LHCN-M2 (cell line): ENCODE measurements around the gene SMG1. TPM values are rescaled to one million over a fixed set of nuclear protein-coding genes. Genes with fewer than 3 reads are reported as not detected.

Experiments used
- DNase-seq: peaks from one replicate; pipeline ENCODE4 v3.0.0-alpha.2; 2012; ENCODE audit warnings: low read depth
- total RNA-seq: library from RNA; depleted of rRNA; stranded (reverse); fragments of >200 nt; gene quantifications from 2 replicates; pipeline ENCODE4 v1.2.3, GENCODE V29; 2014

Gene SMG1
- total RNA-seq, 1 experiment from 2014 or later, result 31.6 TPM

- no peak for DNase-seq
Measured at GRCh38 chr16:18852647-18853046, 73.6 kb downstream of the SMG1 start.

- DNase-seq, result no peak
Measured at GRCh38 chr16:18846416-18846815, 79.8 kb downstream of the SMG1 start.

GRCh38 chr16:18842565-18842964, 83.6 kb downstream of the SMG1 start:
- DNase-seq, result no peak

GRCh38 chr16:18841833-18842525, 84.2 kb downstream of the SMG1 start:
- DNase-seq, result no peak

- no peak for DNase-seq
Measured at GRCh38 chr16:18839555-18839954, 86.7 kb downstream of the SMG1 start.

- DNase-seq, result no peak
Measured at GRCh38 chr16:18836702-18837101, 89.5 kb downstream of the SMG1 start.

- DNase-seq, result no peak
Measured at GRCh38 chr16:18834864-18835263, 91.3 kb downstream of the SMG1 start.

GRCh38 chr16:18833707-18834505, 92.3 kb downstream of the SMG1 start:
- no peak for DNase-seq

GRCh38 chr16:18832613-18833012, 93.6 kb downstream of the SMG1 start:
- no peak for DNase-seq

GRCh38 chr16:18832006-18832405, 94.2 kb downstream of the SMG1 start:
- no peak for DNase-seq

GRCh38 chr16:18829251-18829650, 97.0 kb downstream of the SMG1 start:
- no peak for DNase-seq

GRCh38 chr16:18827890-18828289, 98.3 kb downstream of the SMG1 start:
- DNase-seq, result no peak

- DNase-seq, result no peak
Measured at GRCh38 chr16:18816286-18816685, 109.9 kb downstream of the SMG1 start.

- DNase-seq, result no peak
Measured at GRCh38 chr16:18811925-18812324, 114.3 kb downstream of the SMG1 start.

GRCh38 chr16:18809165-18809564, 117.0 kb downstream of the SMG1 start:
- no peak for DNase-seq

- no peak for DNase-seq
Measured at GRCh38 chr16:18805257-18805773, 120.9 kb downstream of the SMG1 start.

GRCh38 chr16:18804540-18804939, 121.7 kb downstream of the SMG1 start:
- no peak for DNase-seq

- peak; percentile 58 for DNase-seq
Measured at GRCh38 chr16:18803569-18804462, 122.4 kb downstream of the SMG1 start.

- no peak for DNase-seq
Measured at GRCh38 chr16:18802767-18803343, 123.4 kb downstream of the SMG1 start.

- peak; percentile 99 for DNase-seq
Measured at GRCh38 chr16:18801145-18801972, 124.8 kb downstream of the SMG1 start, which contains the start of gene ARL6IP1. TSS of gene ARL6IP1 (minus strand) at chr16:18801549. CDS start at chr16:18801466, 83 bp downstream.
